Stomach (tissue), 4 donors: ENCODE results near the gene AVL9.
"Not testable (repeated sequence)": the region's sequence is repeated elsewhere in the genome, so short reads cannot be mapped to it uniquely, and the experiment has no call there.

Experiments
- EP300 ChIP-seq: sonication (generic); formaldehyde crosslinking; IDR thresholded peaks from one replicate; pipeline ENCODE4 v1.6.1; 2017; ENCODE audit warnings: antibody characterized with exemption
- POLR2A ChIP-seq, 4 donors: fragments of 450-650 bp; IDR thresholded peaks; one replicate each; pipeline ENCODE4 v1.6.1; 2016; ENCODE audit warnings: antibody characterized with exemption in 4 of 4, control low read depth in 2 of 4, mild to moderate bottlenecking in 1 of 4, moderate library complexity in 1 of 4
- POLR2AphosphoS5 ChIP-seq, 3 donors: sonication (generic); formaldehyde crosslinking; IDR thresholded peaks; one replicate each; pipeline ENCODE4 v1.6.1; 2016; ENCODE audit warnings: antibody characterized with exemption in 3 of 3
- TF ChIP-seq, protein P1 (sequence below), 7 experiments: fragments of 450-650 bp in 4 of 7; fragments of 200-600 bp in 3 of 7; sonication (generic) in 3 of 7; IDR thresholded peaks; one replicate each; pipeline ENCODE4 v1.5.1; 2016 to 2019; ENCODE audit warnings: antibody characterized with exemption in 7 of 7, control low read depth in 2 of 7, mild to moderate bottlenecking in 1 of 7

- TF ChIP-seq, protein P1, sequence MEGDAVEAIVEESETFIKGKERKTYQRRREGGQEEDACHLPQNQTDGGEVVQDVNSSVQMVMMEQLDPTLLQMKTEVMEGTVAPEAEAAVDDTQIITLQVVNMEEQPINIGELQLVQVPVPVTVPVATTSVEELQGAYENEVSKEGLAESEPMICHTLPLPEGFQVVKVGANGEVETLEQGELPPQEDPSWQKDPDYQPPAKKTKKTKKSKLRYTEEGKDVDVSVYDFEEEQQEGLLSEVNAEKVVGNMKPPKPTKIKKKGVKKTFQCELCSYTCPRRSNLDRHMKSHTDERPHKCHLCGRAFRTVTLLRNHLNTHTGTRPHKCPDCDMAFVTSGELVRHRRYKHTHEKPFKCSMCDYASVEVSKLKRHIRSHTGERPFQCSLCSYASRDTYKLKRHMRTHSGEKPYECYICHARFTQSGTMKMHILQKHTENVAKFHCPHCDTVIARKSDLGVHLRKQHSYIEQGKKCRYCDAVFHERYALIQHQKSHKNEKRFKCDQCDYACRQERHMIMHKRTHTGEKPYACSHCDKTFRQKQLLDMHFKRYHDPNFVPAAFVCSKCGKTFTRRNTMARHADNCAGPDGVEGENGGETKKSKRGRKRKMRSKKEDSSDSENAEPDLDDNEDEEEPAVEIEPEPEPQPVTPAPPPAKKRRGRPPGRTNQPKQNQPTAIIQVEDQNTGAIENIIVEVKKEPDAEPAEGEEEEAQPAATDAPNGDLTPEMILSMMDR (IDR thresholded peaks at IDR 0.05) = not testable (repeated sequence)
- TF ChIP-seq POLR2A (IDR thresholded peaks at IDR 0.05); POLR2AphosphoS5 (IDR thresholded peaks at IDR 0.05); EP300: not testable (repeated sequence)
These were observed 4.5 kb downstream of the AVL9 start for GRCh38 chr7:32499755-32500154.
